ENCODE measurements around the gene BTLA.
"Not testable (repeated sequence)": the region's sequence is repeated elsewhere in the genome, so short reads cannot be mapped to it uniquely, and the experiment has no call there.

Gene BTLA

DNA sequence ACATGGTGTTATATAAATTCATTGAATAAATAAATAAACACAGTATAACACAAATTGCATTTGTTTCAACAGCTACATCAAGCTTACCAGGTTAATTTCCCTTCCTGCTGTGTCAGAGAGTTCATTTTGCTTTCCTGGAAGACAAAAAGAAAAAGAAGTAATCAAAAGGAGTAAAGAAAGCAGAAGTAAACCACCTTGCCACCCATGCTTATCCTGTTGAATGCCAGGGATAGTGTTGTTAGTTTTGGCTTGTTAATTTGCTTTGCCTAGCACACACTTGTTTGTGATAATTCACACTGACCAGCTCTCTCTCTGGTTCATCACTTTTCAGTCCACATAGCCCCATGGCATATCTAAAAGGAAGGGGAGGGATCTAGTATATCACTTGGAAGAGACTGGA, 29.6 kb downstream of the BTLA start:
- H3K4me3 ChIP-seq (ENCODE audit: low read depth, low read length) = no peak overlapping the region
- TF ChIP-seq, protein P1, sequence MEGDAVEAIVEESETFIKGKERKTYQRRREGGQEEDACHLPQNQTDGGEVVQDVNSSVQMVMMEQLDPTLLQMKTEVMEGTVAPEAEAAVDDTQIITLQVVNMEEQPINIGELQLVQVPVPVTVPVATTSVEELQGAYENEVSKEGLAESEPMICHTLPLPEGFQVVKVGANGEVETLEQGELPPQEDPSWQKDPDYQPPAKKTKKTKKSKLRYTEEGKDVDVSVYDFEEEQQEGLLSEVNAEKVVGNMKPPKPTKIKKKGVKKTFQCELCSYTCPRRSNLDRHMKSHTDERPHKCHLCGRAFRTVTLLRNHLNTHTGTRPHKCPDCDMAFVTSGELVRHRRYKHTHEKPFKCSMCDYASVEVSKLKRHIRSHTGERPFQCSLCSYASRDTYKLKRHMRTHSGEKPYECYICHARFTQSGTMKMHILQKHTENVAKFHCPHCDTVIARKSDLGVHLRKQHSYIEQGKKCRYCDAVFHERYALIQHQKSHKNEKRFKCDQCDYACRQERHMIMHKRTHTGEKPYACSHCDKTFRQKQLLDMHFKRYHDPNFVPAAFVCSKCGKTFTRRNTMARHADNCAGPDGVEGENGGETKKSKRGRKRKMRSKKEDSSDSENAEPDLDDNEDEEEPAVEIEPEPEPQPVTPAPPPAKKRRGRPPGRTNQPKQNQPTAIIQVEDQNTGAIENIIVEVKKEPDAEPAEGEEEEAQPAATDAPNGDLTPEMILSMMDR (conservative IDR thresholded peaks at IDR 0.05; ENCODE audit: low read depth, low read length) = no peak
- DNase-seq (ENCODE audit: low read depth) = no peak

DNA sequence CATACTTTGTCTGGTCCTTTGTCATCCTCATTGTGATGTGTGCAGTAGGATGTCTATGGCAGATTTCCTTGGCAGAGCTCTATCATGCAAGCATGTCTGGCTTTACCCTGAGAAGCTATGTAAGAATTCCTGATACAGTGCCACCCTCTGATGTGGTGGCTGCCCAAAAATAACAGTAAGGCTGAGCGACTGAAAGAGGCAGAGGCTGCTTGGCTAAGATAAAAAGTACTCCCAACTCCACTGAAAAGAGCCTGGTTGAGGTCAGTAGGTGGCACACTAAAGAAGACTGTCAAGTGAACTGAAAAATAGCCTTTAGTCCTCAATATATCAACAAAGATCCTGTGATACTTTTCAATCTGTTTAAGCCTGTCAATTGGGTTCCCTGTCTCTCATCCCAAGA, 31.7 kb downstream of the BTLA start:
- H3K4me3 ChIP-seq (ENCODE audit: low read depth, low read length) = no peak overlapping the region
- TF ChIP-seq, protein P1 (conservative IDR thresholded peaks at IDR 0.05; ENCODE audit: low read depth, low read length) = no peak

DNA sequence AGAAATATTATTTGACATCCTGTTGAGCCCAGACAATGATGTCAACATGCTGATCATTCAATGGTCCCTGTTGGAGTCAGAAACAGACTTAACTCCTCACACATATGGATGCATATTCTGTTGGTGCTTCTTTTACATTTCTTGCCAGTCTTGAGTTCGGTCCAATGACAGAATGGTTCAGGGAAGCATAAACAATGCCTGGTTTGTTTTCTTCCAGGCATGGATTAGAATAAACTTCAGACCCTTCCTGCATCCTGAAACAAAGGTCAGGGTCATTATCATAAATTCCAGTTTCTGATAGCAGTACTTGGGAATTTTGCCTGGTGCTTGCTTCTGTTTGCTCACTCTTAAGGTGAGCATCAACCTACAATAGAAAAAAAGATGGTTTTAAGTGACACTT, 33.3 kb downstream of the BTLA start:
- H3K4me3 ChIP-seq (ENCODE audit: low read depth, low read length) = no peak overlapping the region
- TF ChIP-seq, protein P1 (conservative IDR thresholded peaks at IDR 0.05; ENCODE audit: low read depth, low read length) = no peak
- DNase-seq (ENCODE audit: low read depth) = no peak

More for the DNA sequence above, 31.7 kb downstream of the BTLA start:
- no peak for DNase-seq (ENCODE audit: low read depth)

DNA sequence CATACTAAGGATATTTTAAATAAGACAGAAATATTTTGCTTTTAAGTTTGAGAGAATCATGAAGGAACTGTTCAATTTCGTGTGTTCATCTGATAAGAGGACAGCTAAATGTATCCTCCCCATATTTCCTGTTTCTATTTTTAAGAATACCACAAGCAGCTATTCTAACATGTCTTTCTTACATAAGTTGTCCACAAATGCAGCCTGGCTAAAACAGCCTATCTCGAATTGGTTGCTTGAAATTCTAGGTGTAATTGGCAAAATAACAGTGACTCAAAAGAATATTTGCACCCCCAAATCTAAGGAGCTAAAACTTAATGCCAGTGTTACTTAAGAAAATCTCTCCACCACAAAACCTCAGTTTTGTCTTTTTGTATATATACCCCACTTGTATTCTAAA, 35.0 kb downstream of the BTLA start:
- no peak overlapping the region for H3K4me3 ChIP-seq (ENCODE audit: low read depth, low read length)
- TF ChIP-seq, protein P1 (conservative IDR thresholded peaks at IDR 0.05; ENCODE audit: low read depth, low read length) = no peak
- DNase-seq (ENCODE audit: low read depth) = peak; percentile 47

DNA sequence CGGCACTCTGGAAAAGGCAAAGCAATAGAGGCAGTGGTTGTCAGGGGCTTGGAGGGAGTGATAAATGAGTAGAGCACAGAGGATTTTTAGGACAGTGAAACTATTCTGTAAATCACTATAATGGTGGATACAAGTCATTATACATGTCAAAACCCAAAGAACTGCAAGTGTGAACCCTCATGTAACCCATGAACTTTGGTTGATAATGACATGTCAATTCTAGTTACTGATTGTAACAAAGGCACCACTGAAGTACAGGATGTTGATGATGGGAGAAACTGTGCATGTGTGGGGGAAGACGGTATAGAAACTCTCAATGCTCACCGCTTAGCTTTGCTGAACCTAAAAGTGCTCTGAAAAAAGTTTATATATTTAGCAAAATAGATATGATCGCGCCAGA, 36.0 kb downstream of the BTLA start:
- H3K4me3 ChIP-seq (ENCODE audit: low read depth, low read length) = no peak overlapping the region
- TF ChIP-seq, protein P1 (conservative IDR thresholded peaks at IDR 0.05; ENCODE audit: low read depth, low read length) = no peak
- no peak for DNase-seq (ENCODE audit: low read depth)

DNA sequence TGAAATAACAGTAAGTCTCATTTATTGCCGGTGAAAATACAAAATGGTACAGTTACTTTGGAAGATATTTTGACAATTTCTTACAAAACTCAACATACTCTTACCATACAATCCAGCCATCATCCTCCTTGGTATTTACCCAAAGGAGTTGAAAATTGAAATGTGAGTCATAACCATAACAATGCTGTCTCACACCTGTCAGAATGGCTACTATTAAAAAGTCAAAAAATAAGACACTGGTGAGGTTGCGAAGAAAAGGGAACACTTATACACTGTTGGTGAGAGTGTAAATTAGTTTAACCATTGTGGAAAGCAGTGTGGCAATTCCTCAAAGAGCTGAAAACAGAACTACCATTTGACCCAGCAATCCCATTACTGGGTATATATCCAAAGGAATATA, 37.5 kb downstream of the BTLA start:
- not testable (repeated sequence) for H3K4me3 ChIP-seq (ENCODE audit: low read depth, low read length); DNase-seq (ENCODE audit: low read depth)

DNA sequence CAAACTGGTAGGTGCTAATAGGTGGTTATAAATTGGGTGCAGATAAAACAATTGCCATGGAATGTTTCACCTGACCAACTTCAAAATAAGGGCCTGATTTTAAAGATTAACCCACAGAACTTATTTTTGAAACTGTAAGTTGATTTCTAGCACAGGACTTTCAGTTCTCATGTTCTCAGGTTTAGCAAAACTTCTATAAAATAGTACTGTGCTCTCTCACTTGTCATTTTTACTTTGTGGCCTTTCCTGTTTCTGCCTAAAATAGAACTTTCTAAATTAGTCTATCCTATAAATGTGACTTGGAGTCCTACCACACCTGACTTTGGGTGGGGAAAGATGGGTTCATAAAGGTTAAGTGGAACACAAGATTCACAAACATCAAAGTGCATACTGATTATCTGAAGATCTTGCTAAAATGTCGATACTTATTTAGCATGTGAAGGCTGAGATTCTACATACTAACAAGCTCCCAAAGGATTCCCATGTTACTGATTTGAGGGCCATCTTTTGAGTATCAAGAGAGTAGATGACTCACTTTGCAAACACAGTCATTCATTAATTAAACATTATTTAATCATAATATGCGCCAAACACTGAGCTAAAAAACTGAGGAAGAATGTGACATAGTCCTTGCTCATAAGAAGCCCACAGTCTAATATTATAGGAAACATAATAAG, 38.6 kb downstream of the BTLA start:
- TF ChIP-seq, protein P1 (conservative IDR thresholded peaks at IDR 0.05; ENCODE audit: low read depth, low read length) = no peak
- H3K4me3 ChIP-seq (ENCODE audit: low read depth, low read length) = no peak overlapping the region
- no peak for DNase-seq (ENCODE audit: low read depth)
